Measurements from ENCODE around the gene LGALS7.
A peak's percentile ranks its signal among the peaks of the same experiment; 100 is the strongest.
"Not testable (repeated sequence)": the region's sequence is repeated elsewhere in the genome, so short reads cannot be mapped to it uniquely, and the experiment has no call there.

LGALS7 gene

DNA sequence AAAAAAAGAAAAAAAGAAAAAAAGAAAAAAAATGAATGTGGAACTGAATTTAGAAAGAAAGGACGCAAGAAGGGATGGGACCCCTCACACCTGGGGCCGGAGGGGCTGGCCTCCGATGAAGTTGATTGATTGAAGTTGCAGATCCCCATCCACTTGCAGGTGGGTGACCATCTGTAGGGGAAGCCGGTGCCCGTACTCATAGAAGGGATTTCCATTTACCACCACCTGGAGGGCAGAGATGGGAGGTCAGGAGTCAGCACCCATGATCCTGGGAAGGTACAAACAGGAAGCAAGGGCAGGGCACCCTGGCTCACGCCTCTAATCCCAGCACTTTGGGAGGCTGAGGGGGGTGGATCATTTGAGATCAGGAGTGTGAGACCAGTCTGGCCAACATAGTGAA lies 33.1 kb upstream of the LGALS7 start:
- H3K27me3 Mint-ChIP-seq: no peaks in the 10 kb centered on the region
- ATAC-seq: no peak
- H3K4me1 Mint-ChIP-seq: peaks cover 14% of the 10 kb centered on the region
- peaks cover 3% of the 10 kb centered on the region for H3K9me3 Mint-ChIP-seq
- no peak overlapping the region for H3K27ac Mint-ChIP-seq
- H3K4me3 Mint-ChIP-seq: no peak overlapping the region
- H3K36me3 Mint-ChIP-seq: peaks cover 14% of the 10 kb centered on the region

DNA sequence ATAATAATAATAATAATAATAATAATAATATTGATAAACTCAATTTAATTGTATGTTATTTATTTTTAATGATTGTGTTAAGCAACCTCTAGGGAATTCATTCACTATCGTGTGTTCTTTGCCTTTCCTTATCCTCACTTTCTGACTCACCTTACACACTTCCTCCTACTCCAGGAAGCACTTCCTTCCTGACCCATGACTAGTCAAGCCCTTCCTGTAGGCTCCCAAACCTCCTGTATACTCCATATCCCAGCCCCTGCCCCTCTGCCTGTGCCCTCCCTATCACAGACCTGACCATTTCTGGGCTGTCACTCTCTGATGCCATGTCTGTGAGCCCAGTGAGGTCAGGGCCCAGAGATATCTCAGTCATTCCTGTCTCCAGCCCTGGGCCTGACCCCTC lies 31.9 kb upstream of the LGALS7 start:
- Mint-ChIP-seq H3K4me1 (peaks cover 14% of the 10 kb centered on the region), H3K36me3 (peaks cover 13% of the 10 kb centered on the region), H3K27me3 (no peaks in the 10 kb centered on the region), H3K27ac (no peak overlapping the region), H3K9me3 (peaks cover 3% of the 10 kb centered on the region), H3K4me3 (no peak overlapping the region)
- ATAC-seq: no peak

DNA sequence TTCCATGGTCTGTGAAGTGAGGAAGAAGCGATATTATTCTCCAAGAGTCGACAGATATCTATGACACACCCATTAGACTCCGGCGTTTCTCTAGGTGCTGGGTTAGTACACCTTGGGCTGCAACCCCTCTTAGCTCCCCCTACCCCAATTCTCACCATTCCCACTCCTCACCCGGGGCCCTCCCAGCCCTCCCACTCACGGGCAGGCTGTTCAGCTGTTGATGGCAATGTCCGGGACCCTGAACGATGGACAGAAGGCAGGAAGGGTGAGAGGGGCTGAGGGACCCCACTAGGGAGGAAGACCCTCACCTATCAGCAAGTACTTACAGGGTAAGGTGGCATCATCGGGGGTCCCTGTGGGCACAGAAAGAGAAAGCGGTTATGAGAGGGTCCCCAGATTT lies 30.2 kb upstream of the LGALS7 start:
- Mint-ChIP-seq H3K36me3 (peaks cover 6% of the 10 kb centered on the region), H3K4me1 (peaks cover 14% of the 10 kb centered on the region), H3K27me3 (no peaks in the 10 kb centered on the region), H3K27ac (no peak overlapping the region), H3K4me3 (no peak overlapping the region), H3K9me3 (peaks cover 3% of the 10 kb centered on the region)
- no peak for ATAC-seq

GRCh38 chr19:38801359-38802095 lies 28.2 kb upstream of the LGALS7 start:
- no peaks in the 10 kb centered on the region for H3K9me3 Mint-ChIP-seq
- H3K4me3 Mint-ChIP-seq: no peak overlapping the region
- H3K4me1 Mint-ChIP-seq: peaks cover 6% of the 10 kb centered on the region
- no peaks in the 10 kb centered on the region for H3K36me3 Mint-ChIP-seq
- no peaks in the 10 kb centered on the region for H3K27me3 Mint-ChIP-seq
- H3K27ac Mint-ChIP-seq: no peak overlapping the region
- ATAC-seq: no peak

DNA sequence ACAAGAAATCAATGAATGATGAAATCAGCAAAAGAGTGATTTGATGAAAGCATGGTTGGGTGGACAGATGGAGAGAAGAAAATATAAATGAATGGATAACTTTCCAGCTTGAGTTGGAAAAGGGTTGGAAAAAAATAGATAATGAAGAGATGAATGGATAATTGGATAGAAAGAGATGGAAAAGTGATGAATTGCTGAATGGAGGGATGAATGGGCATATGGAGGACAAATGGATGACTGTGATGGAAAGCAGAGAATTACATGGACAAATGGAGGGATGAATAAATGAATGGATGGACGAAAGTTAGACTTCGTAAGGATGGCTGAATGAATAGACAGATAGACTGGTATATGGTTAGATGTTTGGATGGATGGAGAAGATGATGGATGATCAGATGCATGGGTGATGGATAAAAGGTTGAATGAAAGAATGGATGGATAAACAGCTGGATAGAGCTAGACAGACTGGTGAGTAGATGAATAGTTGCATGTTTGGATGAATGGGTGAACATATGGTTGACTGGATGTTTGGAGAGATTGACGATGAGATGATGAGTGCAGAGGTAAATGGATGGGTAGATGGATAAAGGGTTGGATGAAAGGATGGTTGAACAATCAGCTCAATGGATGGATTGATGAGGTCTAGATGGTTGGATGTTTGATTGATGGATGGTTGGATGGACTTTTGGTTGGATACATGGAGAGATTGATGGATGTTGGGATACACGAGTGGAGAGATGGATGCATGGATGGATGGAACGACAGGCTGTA lies 27.4 kb upstream of the LGALS7 start:
- Mint-ChIP-seq H3K4me1 (peaks cover 6% of the 10 kb centered on the region), H3K27me3 (no peaks in the 10 kb centered on the region), H3K36me3 (no peaks in the 10 kb centered on the region), H3K27ac (no peak overlapping the region), H3K9me3 (no peaks in the 10 kb centered on the region), H3K4me3 (no peak overlapping the region)
- no peak for ATAC-seq

DNA sequence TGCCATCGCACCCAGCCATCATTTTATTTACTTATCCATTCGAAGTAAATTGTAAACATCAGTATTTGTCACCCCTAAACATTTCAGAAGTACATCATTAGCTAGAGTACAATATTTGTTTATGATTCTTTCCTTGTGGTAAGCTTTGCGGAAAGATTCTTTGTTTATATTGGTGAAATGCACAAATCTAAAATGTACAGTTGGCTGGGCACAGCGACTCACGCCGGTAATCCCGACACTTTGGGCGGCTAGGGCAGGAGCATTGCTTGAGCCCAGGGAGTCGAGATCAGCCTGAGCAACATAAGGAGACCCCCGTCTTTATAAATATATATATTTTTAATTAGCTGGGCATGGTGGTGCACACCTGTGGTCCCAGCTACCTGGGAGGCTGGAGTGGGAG lies 25.8 kb upstream of the LGALS7 start:
- no peaks in the 10 kb centered on the region for H3K4me1 Mint-ChIP-seq
- H3K36me3 Mint-ChIP-seq: no peaks in the 10 kb centered on the region
- ATAC-seq: no peak
- H3K27me3 Mint-ChIP-seq: no peaks in the 10 kb centered on the region
- no peak overlapping the region for H3K27ac Mint-ChIP-seq
- H3K4me3 Mint-ChIP-seq: no peak overlapping the region
- no peaks in the 10 kb centered on the region for H3K9me3 Mint-ChIP-seq

DNA sequence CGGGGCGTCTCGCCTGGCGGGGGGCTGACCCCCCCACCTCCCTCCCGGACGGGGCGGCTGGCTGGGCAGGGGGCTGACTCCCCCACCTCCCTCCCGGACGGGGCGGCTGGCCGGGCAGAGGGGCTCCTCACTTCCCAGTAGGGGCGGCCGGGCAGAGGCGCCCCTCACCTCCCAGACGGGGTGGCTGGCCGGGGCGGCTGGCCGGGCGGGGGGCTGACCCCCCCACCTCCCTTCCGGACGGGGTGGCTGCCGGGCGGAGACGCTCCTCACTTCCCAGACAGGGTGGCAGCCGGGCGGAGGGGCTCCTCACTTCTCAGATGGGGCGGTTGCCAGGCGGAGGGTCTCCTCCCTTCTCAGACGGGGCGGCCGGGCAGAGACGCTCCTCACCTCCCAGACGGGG lies 24.5 kb upstream of the LGALS7 start:
- not testable (repeated sequence) for H3K4me1 Mint-ChIP-seq, ATAC-seq, H3K27me3 Mint-ChIP-seq, H3K36me3 Mint-ChIP-seq, H3K9me3 Mint-ChIP-seq, H3K4me3 Mint-ChIP-seq, H3K27ac Mint-ChIP-seq

GRCh38 chr19:38796154-38796553 lies 22.8 kb upstream of the LGALS7 start:
- H3K4me3 Mint-ChIP-seq: no peak overlapping the region
- no peaks in the 10 kb centered on the region for H3K4me1 Mint-ChIP-seq
- H3K9me3 Mint-ChIP-seq: no peaks in the 10 kb centered on the region
- H3K27me3 Mint-ChIP-seq: no peaks in the 10 kb centered on the region
- no peak overlapping the region for H3K27ac Mint-ChIP-seq
- no peaks in the 10 kb centered on the region for H3K36me3 Mint-ChIP-seq
- no peak for ATAC-seq

- H3K4me3 Mint-ChIP-seq: no peak overlapping the region
- H3K27ac Mint-ChIP-seq: no peak overlapping the region
- no peaks in the 10 kb centered on the region for H3K36me3 Mint-ChIP-seq
These were observed 22.2 kb upstream of the LGALS7 start for GRCh38 chr19:38795549-38795948.

DNA sequence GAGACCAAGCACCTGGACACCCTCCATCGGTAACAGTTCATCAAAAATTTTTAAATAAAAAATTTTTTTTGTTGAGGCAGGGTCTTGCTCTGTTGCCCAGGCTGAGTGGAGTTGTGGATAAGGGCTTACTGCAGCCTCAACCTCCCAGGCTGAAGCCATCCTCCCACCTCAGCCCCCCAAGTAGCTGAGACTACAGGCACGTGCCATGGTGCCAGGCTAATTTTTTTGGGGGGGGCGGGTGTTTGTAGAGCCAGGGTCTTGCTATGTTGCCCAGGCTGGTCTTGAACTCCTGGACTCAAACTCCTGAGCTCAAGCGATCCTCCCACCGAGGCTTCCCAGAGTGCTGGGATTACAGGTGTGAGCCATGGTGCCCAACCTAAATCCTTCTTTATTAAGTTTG lies 20.4 kb upstream of the LGALS7 start:
- H3K36me3 Mint-ChIP-seq: no peaks in the 10 kb centered on the region
- ATAC-seq: no peak
- H3K9me3 Mint-ChIP-seq: no peaks in the 10 kb centered on the region
- H3K4me1 Mint-ChIP-seq: no peaks in the 10 kb centered on the region
- no peak overlapping the region for H3K27ac Mint-ChIP-seq
- H3K4me3 Mint-ChIP-seq: no peak overlapping the region
- H3K27me3 Mint-ChIP-seq: no peaks in the 10 kb centered on the region

More at GRCh38 chr19:38795549-38795948, 22.2 kb upstream of the LGALS7 start:
- H3K4me1 Mint-ChIP-seq: no peaks in the 10 kb centered on the region
- no peaks in the 10 kb centered on the region for H3K9me3 Mint-ChIP-seq
- H3K27me3 Mint-ChIP-seq: no peaks in the 10 kb centered on the region
- no peak for ATAC-seq

DNA sequence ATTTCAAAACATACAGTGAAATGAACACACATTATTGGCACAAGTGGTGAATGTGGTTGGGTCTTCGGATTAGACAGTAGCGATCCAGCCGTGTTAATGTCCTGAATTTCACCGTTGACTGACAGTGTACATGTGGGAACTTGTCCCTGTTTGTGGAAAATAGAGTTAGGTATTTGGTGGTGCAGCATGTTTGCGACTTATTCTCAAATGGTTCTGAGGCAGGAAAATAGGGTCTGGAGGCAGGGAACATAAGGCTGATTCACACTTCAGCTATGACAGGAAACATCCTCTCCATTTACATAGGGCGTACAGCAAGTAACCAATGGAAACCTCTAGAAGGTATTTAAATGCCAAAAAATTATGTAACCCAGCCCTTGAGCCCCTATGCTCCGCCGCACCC lies 19.9 kb upstream of the LGALS7 start:
- Mint-ChIP-seq H3K4me3 (peak overlapping the region; percentile 12), H3K27me3 (no peaks in the 10 kb centered on the region), H3K9me3 (no peaks in the 10 kb centered on the region), H3K4me1 (no peaks in the 10 kb centered on the region), H3K27ac (no peak overlapping the region), H3K36me3 (no peaks in the 10 kb centered on the region)
- ATAC-seq: no peak

DNA sequence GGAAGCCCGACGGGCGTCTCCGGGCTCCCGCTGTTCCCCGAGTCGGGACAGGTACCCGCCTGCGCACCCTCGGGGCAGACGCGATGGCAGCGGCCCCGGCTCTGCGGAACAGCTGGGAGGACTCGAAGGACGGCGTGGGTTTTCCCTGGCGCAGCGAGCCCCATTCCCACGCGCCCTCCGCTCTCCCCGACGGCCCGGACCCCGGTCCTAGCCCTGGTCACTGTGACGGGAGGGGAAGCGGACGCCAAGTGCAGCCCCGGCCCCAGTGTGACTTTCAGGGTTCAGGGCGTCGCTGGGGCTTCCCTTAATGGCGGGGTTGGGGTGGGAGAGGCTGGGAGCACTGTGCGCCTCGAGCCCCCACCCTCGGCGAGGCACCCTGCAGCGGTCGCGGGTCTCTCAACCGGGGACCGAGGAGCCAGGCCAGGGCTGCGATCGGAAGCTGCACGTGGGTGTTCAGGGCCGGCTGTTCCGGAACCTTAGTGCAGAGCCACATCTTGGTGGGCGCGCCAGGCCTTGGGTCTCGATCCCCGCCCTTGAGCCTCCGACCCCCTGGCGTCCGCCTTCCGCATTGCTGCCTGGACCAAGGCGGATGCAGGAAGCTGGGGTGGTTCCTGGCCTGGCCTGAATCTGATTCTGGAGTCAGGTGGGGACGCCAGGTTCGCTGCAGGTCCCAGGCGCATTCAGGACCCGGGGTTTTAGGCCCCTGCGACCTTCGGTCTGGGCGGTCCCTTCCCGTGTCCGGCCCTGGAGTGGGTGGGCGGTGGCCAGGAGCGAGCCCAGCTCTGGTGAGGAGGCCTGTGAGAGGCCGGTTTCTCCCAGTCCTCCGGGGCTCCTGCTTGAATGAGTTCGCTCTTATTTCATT lies 19.2 kb upstream of the LGALS7 start:
- peak overlapping the region; percentile 72 for H3K4me3 Mint-ChIP-seq
- no peak overlapping the region for H3K27ac Mint-ChIP-seq

DNA sequence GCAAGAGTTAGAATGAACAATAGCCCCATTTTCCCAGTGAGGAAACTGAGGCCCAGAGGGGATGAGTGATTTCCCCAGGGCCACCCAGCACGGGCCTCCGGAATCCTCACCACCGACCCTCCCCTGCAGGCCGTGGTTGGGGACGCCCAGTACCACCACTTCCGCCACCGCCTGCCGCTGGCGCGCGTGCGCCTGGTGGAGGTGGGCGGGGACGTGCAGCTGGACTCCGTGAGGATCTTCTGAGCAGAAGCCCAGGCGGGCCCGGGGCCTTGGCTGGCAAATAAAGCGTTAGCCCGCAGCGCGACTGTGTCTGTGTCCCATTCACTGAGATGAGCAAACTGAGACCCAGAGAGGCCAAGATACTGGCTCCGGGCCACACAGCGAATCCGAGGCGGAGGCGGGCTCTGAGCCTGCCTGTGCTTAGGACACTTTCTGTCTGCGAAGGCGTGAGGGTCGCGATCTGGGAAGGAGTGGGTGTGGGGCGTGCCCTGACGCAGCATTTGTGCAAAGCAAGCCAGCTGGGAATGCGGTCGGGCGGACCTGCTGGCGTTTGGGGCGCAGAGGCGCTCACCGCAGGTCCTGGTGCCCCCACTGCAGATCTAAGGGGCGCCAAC lies 18.2 kb upstream of the LGALS7 start:
- H3K27ac Mint-ChIP-seq, H3K4me3 Mint-ChIP-seq, H3K36me3 Mint-ChIP-seq, H3K27me3 Mint-ChIP-seq, H3K4me1 Mint-ChIP-seq, H3K9me3 Mint-ChIP-seq: not testable (repeated sequence)
- peak; percentile 88 for ATAC-seq

More for the DNA sequence above, 19.2 kb upstream of the LGALS7 start:
- Mint-ChIP-seq H3K4me1 (no peaks in the 10 kb centered on the region), H3K9me3 (no peaks in the 10 kb centered on the region), H3K36me3 (no peaks in the 10 kb centered on the region), H3K27me3 (no peaks in the 10 kb centered on the region)
- ATAC-seq: peak; percentile 44

DNA sequence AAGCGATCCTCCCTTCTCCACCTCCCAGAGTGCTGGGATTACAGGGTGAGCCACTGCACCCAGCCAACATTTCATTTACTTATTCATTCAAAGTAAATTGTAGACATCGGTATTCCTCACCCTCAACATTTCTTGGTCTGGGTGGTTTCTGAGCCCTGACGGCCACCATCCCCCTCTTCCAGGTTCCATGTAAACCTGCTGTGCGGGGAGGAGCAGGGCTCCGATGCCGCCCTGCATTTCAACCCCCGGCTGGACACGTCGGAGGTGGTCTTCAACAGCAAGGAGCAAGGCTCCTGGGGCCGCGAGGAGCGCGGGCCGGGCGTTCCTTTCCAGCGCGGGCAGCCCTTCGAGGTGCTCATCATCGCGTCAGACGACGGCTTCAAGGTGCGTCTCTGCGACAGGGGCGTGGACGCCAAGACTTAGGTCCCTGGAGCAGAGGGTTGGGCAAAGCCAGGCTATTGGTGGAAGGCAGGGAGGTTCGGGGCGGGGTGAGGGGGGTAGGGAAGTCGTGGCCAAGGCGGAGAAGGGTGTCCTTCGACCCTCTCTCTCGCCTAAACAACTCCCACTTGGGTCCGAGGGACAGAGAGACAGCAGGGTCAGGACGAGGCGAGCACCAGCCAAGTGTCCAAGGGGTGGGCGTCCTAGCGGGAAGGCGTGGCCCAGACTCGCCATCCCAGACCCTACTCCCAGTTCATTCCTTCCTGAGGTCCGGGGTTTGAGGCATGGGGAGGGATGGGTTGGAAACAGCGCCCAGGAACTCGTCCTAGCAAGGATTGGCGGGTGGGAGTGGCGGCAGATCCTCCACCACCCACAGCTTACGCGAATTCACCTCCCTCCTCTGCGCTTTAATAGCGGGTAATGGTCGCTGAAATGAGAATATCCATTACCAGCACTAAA lies 17.4 kb upstream of the LGALS7 start:
- H3K9me3 Mint-ChIP-seq, ATAC-seq, H3K27ac Mint-ChIP-seq, H3K4me1 Mint-ChIP-seq, H3K27me3 Mint-ChIP-seq, H3K4me3 Mint-ChIP-seq, H3K36me3 Mint-ChIP-seq: not testable (repeated sequence)

All from stimulated activated memory B cell treated with anti-CD40 and anti-IgM and Interleukin-4, amounts not matched to agents 10 μg/mL and 1 μg/mL and 100 μg/mL, for 72 hours (primary cell).